Adipocyte (in vitro differentiated cells): ENCODE measurements around the gene CD47.

Experiments used
- DNase-seq: peaks from one replicate; pipeline ENCODE4 v3.0.0-alpha.2; 2015; ENCODE audit warnings: low read depth
- H3K27me3 ChIP-seq: replicated peaks from 2 replicates; pipeline ENCODE4 v1.7.0; 2013; ENCODE audit warnings: mild to moderate bottlenecking, low read length, moderate library complexity; ENCODE audit not compliant: control insufficient read depth, insufficient read depth
- H3K36me3 ChIP-seq: 2 replicates; pipeline ENCODE4 v1.7.0; 2013; ENCODE audit warnings: low read length, mild to moderate bottlenecking, moderate library complexity; ENCODE audit not compliant: control insufficient read depth, insufficient read depth, severe bottlenecking
- H3K4me1 ChIP-seq: 2 replicates; pipeline ENCODE4 v1.7.0; 2013; ENCODE audit warnings: mild to moderate bottlenecking, low read length, moderate library complexity; ENCODE audit not compliant: control insufficient read depth, insufficient read depth
- H3K4me3 ChIP-seq: 2 replicates; pipeline ENCODE4 v1.7.0; 2013; ENCODE audit warnings: mild to moderate bottlenecking, low read length, moderate library complexity
- H3K9ac ChIP-seq: 2 replicates; pipeline ENCODE4 v1.7.0; 2013; ENCODE audit warnings: mild to moderate bottlenecking, low read length, moderate library complexity
- H3K9me3 ChIP-seq: 2 replicates; pipeline ENCODE4 v1.7.0; 2013; ENCODE audit warnings: mild to moderate bottlenecking, low read length, moderate library complexity; ENCODE audit not compliant: control insufficient read depth

The CD47 gene

DNA sequence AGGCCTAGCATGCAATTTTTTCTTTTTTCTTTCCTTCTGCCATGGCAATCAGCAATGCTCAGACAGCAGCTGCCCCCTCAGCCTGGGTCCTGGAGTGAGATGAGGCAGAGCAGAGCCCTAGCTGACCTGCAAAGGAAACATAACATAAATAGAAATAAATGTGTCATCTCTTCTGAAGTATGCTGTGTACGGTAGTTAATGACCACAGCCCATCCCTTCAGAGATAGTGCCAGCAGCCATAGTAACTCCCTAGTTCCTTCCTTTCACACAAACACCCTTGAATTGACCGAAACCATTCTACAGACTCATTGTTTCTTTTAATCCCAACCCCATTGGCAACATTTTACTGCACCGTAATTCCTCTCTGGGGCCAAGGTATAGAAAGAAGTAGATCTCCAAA, 8.4 kb upstream of the CD47 start:
- no peaks in the 10 kb centered on the region for H3K9me3 ChIP-seq
- no peak overlapping the region for H3K9ac ChIP-seq
- H3K27me3 ChIP-seq, result no peaks in the 10 kb centered on the region
- no peaks in the 10 kb centered on the region for H3K36me3 ChIP-seq
- H3K4me1 ChIP-seq, result no peaks in the 10 kb centered on the region
- no peak overlapping the region for H3K4me3 ChIP-seq
- no peak for DNase-seq

GRCh38 chr3:108098003-108098370, 7.2 kb upstream of the CD47 start:
- Histone ChIP-seq H3K9ac (no peak overlapping the region), H3K36me3 (no peaks in the 10 kb centered on the region), H3K27me3 (no peaks in the 10 kb centered on the region), H3K4me1 (no peaks in the 10 kb centered on the region), H3K4me3 (no peak overlapping the region), H3K9me3 (no peaks in the 10 kb centered on the region)
- DNase-seq, result no peak

DNA sequence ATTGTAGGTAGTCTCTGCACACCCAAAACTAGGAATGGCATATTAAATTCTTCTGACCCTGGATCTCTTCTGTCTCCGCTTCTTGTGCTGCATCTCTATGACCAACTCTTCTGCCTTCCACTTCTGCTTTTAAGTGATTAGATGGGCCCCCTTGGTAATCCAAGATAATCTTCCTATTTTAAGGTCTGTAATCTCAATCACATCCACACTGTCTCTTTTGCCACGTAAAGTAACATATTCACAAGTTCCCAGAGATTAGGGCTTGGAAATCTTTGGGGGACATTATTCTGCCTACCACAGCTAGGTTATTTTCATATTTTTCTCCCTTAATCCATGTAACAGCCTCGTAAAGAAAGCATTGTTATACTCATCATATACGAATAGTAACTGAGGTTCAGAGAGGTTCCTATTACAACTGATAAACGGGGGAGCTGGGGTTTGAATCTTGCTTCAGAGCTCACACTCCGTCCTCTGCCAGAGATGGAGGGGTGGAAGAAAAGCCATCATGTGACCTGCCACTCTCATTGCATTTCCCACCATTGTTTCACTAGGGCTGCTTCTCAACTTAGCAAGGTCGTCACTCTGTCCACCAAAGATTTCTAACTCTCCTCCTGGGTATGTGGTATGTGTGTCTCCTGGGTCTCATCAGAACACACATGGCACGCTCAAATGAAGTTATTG, 6.6 kb upstream of the CD47 start:
- no peak for DNase-seq
- Histone ChIP-seq H3K4me1 (no peaks in the 10 kb centered on the region), H3K4me3 (no peak overlapping the region), H3K27me3 (no peaks in the 10 kb centered on the region), H3K9me3 (no peaks in the 10 kb centered on the region), H3K36me3 (no peaks in the 10 kb centered on the region), H3K9ac (no peak overlapping the region)

- Histone ChIP-seq H3K27me3 (no peaks in the 10 kb centered on the region), H3K36me3 (no peaks in the 10 kb centered on the region), H3K9me3 (no peaks in the 10 kb centered on the region), H3K4me3 (no peak overlapping the region), H3K4me1 (peaks cover 4% of the 10 kb centered on the region), H3K9ac (no peak overlapping the region)
- DNase-seq, result no peak
Observed at GRCh38 chr3:108096532-108097321, 5.9 kb upstream of the CD47 start.

GRCh38 chr3:108093616-108094015, 2.8 kb upstream of the CD47 start:
- DNase-seq, result no peak
- Histone ChIP-seq H3K9ac (no peak overlapping the region), H3K36me3 (no peaks in the 10 kb centered on the region), H3K27me3 (no peaks in the 10 kb centered on the region), H3K4me3 (no peak overlapping the region), H3K4me1 (peaks cover 18% of the 10 kb centered on the region), H3K9me3 (no peaks in the 10 kb centered on the region)

DNA sequence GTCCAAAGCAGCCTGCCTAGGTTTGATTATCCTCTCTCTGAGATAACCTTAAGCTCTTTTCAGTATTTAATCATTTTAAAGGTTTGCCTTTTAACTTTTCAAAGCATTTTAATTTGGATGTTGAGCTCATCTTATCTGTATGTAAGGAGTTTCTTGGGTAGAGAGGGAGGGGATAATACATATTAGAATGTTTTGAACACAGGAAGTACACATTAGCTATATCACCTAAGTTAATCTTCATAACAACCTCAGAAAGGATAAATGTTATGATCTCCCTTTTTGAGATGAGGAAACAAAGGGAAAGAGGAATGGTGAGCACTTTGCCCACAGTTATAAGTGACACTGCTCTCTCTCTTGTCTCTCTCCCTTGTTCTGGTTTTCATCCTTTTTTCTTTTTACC, 2.2 kb upstream of the CD47 start:
- Histone ChIP-seq H3K27me3 (no peaks in the 10 kb centered on the region), H3K4me1 (peaks cover 23% of the 10 kb centered on the region), H3K9me3 (no peaks in the 10 kb centered on the region), H3K9ac (no peak overlapping the region), H3K4me3 (no peak overlapping the region), H3K36me3 (no peaks in the 10 kb centered on the region)
- DNase-seq, result no peak

DNA sequence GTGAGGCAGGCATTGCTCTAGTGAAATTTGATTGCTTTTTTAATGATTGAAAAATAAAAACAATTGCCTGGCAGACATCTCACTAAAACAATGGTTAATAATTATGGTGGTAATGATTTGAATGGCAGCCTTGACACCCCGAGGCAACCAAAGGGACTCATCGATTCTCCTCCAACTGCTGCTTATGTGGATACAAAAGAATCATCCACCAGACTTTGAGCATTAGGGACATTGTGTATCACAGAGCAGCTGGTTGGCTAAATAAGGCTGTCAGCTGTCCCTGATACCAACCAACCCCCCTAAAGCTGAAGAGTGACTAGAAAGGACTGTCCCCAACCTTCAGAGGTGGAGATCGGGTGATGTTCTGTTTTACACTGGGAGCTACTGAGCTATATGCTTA, 1.7 kb upstream of the CD47 start:
- Histone ChIP-seq H3K27me3 (no peaks in the 10 kb centered on the region), H3K4me1 (peaks cover 27% of the 10 kb centered on the region), H3K9me3 (no peaks in the 10 kb centered on the region), H3K9ac (no peak overlapping the region), H3K4me3 (no peak overlapping the region), H3K36me3 (no peaks in the 10 kb centered on the region)
- no peak for DNase-seq

DNA sequence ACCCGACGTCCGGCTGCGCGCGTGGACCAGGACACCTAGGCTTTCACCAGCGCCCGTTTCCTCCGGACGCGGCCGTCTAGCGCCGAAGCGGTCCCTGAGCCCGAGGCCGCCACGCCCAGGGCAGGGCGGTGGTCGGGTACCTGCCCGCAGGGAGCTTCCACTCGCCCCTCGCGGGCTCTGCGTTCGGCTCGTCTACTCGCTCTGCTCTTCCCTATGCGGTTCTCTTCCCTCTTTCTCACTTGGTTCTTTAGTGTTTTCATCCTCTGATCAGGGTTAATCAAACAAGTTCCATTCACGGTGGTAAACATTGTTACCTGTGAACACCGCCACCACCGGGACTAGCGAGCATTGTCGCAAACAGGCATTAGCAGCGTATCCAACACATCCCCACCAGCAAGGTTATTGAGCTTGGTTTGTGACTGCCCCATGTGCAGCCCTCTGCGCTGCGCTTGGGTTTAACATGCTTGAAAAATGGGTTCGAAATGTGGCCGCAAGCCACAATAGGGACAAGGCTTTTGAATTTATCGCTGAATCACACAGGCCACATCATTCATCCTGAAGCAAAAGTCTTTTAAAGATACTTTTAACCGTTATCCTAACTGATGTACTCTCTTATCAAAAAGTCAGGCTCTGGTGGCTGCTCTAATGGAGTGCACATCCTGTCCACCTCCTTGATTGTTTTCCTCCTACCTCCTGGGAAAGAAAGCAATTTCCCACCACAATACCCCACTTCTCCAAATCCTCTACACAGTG, 843 bp upstream of the CD47 start:
- H3K27me3 ChIP-seq, result no peaks in the 10 kb centered on the region
- H3K36me3 ChIP-seq, result no peaks in the 10 kb centered on the region
- peaks cover 27% of the 10 kb centered on the region for H3K4me1 ChIP-seq
- H3K9ac ChIP-seq, result peak overlapping the region; percentile 90
- no peaks in the 10 kb centered on the region for H3K9me3 ChIP-seq
- DNase-seq, result no peak
- H3K4me3 ChIP-seq, result peak overlapping the region; percentile 94

- Histone ChIP-seq H3K9ac (peak overlapping the region; percentile 88), H3K4me1 (peaks cover 27% of the 10 kb centered on the region), H3K4me3 (peak overlapping the region; percentile 94), H3K27me3 (no peaks in the 10 kb centered on the region), H3K36me3 (no peaks in the 10 kb centered on the region), H3K9me3 (no peaks in the 10 kb centered on the region)
- DNase-seq, result peak; percentile 58
Observed at GRCh38 chr3:108090049-108090700, 656 bp downstream of the CD47 start.

DNA sequence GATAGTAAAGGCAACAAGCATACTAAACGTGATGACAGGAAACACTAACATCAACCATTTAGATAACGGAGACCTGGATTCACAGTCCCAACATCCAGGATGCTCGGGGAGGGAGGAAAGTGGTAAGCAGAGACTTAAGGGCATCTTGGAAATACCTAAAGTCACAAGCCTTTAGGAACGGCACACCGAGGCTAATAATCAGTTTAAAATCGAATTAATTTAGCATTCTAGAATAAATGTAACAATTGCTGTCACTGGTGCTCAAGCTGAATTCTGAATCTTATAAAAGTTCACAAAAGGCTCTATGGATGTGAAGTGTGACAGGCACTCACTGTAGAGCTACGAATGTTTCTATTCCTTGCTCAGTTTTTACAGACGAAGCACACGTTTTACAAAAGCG, 1.3 kb downstream of the CD47 start:
- peaks cover 27% of the 10 kb centered on the region for H3K4me1 ChIP-seq
- H3K9me3 ChIP-seq, result no peaks in the 10 kb centered on the region
- peak overlapping the region; percentile 88 for H3K9ac ChIP-seq
- no peaks in the 10 kb centered on the region for H3K36me3 ChIP-seq
- no peaks in the 10 kb centered on the region for H3K27me3 ChIP-seq
- DNase-seq, result peak; percentile 23
- H3K4me3 ChIP-seq, result peak overlapping the region; percentile 94

DNA sequence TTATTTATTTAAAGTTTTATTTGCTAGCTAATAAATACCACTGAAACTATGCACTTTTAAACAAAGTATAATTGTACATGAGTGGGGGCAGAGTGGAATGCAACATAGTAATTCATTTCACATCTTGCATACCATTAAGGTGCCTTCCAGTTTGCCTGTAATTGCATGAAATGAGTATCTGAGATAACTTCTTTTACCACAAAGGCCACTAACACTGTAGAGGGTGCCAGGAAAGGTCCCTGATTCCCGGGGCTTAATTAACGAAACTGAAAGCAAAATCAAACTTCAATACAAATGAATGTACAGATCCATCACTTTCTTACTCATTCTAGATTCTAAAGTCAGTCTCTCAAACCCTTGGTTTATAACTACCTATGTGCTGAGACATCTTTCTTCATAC, 2.1 kb downstream of the CD47 start:
- H3K4me3 ChIP-seq, result peak overlapping the region; percentile 94
- peak overlapping the region; percentile 88 for H3K9ac ChIP-seq
- no peaks in the 10 kb centered on the region for H3K9me3 ChIP-seq
- peak; percentile 47 for DNase-seq
- H3K27me3 ChIP-seq, result no peaks in the 10 kb centered on the region
- peaks cover 27% of the 10 kb centered on the region for H3K4me1 ChIP-seq
- H3K36me3 ChIP-seq, result no peaks in the 10 kb centered on the region
